Urinary bladder (tissue), 4 donors: ENCODE data around the gene TP53I3. TPM values are rescaled to one million over a fixed set of nuclear protein-coding genes. Genes with fewer than 3 reads are reported as not detected.
"Not testable (repeated sequence)": the region's sequence is repeated elsewhere in the genome, so short reads cannot be mapped to it uniquely, and the experiment has no call there.

Experiments used
- DNase-seq: peaks from one replicate; pipeline ENCODE4 v3.0.0-alpha.2; 2015; ENCODE audit errors: extremely low spot score
- H3K27ac ChIP-seq: one replicate; pipeline ENCODE4 v1.5.1; 2013; ENCODE audit warnings: low read depth, mild to moderate bottlenecking, moderate library complexity
- H3K36me3 ChIP-seq: one replicate; pipeline ENCODE4 v1.6.1; 2013; ENCODE audit warnings: mild to moderate bottlenecking, moderate library complexity; ENCODE audit not compliant: insufficient read depth
- H3K4me1 ChIP-seq: one replicate; pipeline ENCODE4 v1.6.1; 2013; ENCODE audit warnings: mild to moderate bottlenecking, moderate library complexity; ENCODE audit not compliant: insufficient read depth
- H3K4me3 ChIP-seq: one replicate; pipeline ENCODE4 v1.5.1; 2013; ENCODE audit warnings: low read depth, low read length
- WGBS: extraction: QIAGEN DNeasy Blood & Tissue Kit; methylation state at CpG from one replicate; pipeline ENCODE4 v1.1.7; 2013; 5-methylcytosine and 5-hydroxymethylcytosine counted together
- polyA plus RNA-seq: library from polyadenylated mRNA; stranded (reverse); fragments of 200-250 nt; gene quantifications from one replicate; pipeline ENCODE4 v1.2.3, GENCODE V29; 2013
- total RNA-seq: library from RNA; depleted of rRNA; stranded (reverse); fragments of >200 nt; gene quantifications from one replicate; pipeline ENCODE4 v1.2.3, GENCODE V29; 2014
- donor health status: healthy with polysubstance abuse.
- donor health status: healthy.

Gene TP53I3
- total and polyA plus RNA-seq, 2 donors = 16.9 to 28.6 TPM

GRCh38 chr2:24109431-24109830, 24.8 kb upstream of the TP53I3 start:
- not testable (repeated sequence) for H3K36me3 ChIP-seq, H3K4me1 ChIP-seq, DNase-seq, H3K4me3 ChIP-seq, H3K27ac ChIP-seq
- WGBS = 96% methylated on average over 1 of the region's 1 CpG

DNA sequence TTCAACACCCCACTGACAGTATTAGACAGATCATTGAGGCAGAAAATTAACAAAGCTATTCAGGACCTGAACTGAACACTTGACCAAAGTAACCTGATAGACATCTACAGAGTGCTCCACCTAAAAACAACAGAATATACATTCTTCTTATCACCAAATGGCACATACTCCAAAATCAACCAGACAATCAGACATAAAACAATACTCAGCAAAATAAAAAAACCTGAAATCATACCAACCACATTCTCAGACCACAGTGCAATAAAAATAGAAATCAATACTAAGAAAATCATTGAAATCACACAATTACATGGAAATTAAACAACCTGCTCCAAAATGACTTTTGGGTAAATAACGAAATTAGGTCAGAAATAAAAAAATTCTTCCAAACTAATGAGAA, 22.7 kb upstream of the TP53I3 start:
- DNase-seq = no peak
- H3K36me3 ChIP-seq = no peaks in the 10 kb centered on the region
- H3K4me3 ChIP-seq = no peak overlapping the region
- no peak overlapping the region for H3K27ac ChIP-seq
- H3K4me1 ChIP-seq = no peaks in the 10 kb centered on the region
- 57% methylated on average over 1 of the region's 1 CpG for WGBS

- Histone ChIP-seq H3K4me3 (no peak overlapping the region), H3K4me1 (no peaks in the 10 kb centered on the region), H3K36me3 (no peaks in the 10 kb centered on the region), H3K27ac (no peak overlapping the region)
- DNase-seq = no peak
Observed at GRCh38 chr2:24106786-24107185, 22.2 kb upstream of the TP53I3 start.

GRCh38 chr2:24105816-24106215, 21.2 kb upstream of the TP53I3 start:
- no peaks in the 10 kb centered on the region for H3K36me3 ChIP-seq
- H3K4me3 ChIP-seq = no peak overlapping the region
- WGBS = 48% methylated on average over 2 of the region's 2 CpGs
- H3K27ac ChIP-seq = no peak overlapping the region
- no peaks in the 10 kb centered on the region for H3K4me1 ChIP-seq
- DNase-seq = no peak

DNA sequence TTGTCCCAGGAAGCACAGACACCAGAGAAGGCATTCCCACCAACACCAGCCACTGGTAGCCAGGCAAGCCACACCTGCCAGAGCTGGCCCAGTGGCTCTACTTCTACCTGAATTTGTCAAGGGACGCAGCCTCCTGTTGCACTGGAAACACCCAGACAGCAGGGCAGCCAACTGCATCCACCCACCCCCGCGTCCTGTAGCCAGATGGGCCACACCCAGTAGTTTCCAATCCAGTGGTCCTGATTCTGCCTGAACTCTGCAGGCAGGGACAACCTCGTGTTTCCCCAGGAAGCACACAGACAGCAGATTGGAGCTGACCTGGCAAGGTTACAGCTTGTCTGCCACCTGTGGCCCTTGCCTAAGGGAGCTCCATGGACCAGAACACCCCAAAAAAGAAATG, 20.3 kb upstream of the TP53I3 start:
- Histone ChIP-seq H3K36me3 (no peaks in the 10 kb centered on the region), H3K27ac (no peak overlapping the region), H3K4me1 (no peaks in the 10 kb centered on the region), H3K4me3 (no peak overlapping the region)
- 66% methylated on average over 4 of the region's 4 CpGs for WGBS
- no peak for DNase-seq

- Histone ChIP-seq H3K27ac (no peak overlapping the region), H3K4me1 (no peaks in the 10 kb centered on the region), H3K36me3 (no peaks in the 10 kb centered on the region), H3K4me3 (no peak overlapping the region)
- WGBS = 94% methylated on average over 8 of the region's 8 CpGs
- no peak for DNase-seq
Observed at GRCh38 chr2:24104110-24104650, 19.5 kb upstream of the TP53I3 start.

- Histone ChIP-seq H3K36me3 (no peaks in the 10 kb centered on the region), H3K4me1 (no peaks in the 10 kb centered on the region)
- 82% methylated on average over 1 of the region's 1 CpG for WGBS
Observed at GRCh38 chr2:24102677-24103076, 18.0 kb upstream of the TP53I3 start.

DNA sequence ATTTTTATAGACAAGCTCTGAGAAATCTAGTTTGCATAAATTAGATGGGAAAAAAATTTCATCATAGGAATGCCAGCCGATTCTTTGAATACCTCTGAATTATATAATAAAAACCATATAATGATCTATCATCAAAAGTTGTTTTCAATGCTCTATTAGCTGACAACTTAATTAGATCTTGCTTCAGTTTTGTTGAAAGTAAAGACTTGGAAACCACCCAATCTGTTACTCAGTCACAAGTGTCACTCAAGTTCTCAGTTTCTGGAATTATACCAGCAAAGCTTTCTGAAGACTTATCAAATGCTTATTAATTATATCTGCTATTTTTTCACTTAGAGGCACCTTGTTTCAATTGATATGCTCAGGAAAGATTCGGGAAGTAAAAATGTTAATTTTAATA, 17.4 kb upstream of the TP53I3 start:
- no peak overlapping the region for H3K27ac ChIP-seq
- 73% methylated on average over 2 of the region's 2 CpGs for WGBS
- H3K4me1 ChIP-seq = no peaks in the 10 kb centered on the region
- H3K4me3 ChIP-seq = no peak overlapping the region
- no peak for DNase-seq
- no peaks in the 10 kb centered on the region for H3K36me3 ChIP-seq

More at GRCh38 chr2:24102677-24103076, 18.0 kb upstream of the TP53I3 start:
- Histone ChIP-seq H3K27ac (no peak overlapping the region), H3K4me3 (no peak overlapping the region)
- DNase-seq = no peak

- not testable (repeated sequence) for H3K27ac ChIP-seq, H3K4me3 ChIP-seq, H3K36me3 ChIP-seq, DNase-seq, H3K4me1 ChIP-seq
- 93% methylated on average over 2 of the region's 2 CpGs for WGBS
Observed at GRCh38 chr2:24100732-24101131, 16.1 kb upstream of the TP53I3 start.

DNA sequence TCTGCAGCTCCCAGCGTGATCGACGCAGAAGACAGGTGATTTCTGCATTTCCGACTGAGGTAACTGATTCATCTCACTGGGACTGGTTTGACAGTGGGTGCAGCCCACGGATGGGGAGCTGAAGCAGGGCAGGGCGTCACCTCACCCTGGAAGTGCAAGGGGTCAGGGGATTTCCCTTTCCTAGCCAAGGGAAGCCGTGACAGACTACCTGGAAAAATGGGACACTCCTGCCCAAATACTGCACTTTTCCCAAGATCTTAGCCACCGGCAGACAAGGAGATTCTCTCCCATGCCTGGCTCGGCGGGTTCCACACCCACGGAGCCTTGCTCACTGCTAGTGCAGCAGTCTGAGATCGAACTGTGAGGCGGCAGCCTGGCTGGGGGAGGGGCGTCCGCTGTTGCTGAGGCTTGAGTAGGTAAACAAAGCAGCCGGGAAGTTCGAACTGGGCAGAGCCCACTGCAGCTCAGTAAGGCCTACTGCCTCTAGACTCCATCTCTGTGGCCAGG, 10.6 kb upstream of the TP53I3 start:
- 67% methylated on average over 17 of the region's 17 CpGs for WGBS
- H3K4me3 ChIP-seq, H3K4me1 ChIP-seq: not testable (repeated sequence)

DNA sequence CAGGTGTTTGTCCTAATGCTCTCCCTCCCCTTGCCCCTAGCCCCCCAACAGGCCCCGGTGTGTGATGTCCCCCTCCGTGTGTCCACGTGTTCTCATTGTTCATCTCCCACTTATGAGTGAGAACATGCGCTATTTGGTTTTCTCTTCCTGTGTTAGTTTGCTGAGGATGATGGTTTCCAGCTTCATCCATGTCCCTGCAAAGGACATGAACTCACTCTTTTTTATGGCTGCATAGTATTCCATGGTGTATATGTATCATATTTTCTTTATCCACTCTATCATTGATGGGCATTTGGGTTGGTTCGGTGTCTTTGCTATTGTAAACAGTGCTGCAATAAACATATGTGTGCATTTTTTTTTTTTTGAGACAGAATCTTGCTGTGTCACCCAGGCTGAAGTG, 8.6 kb upstream of the TP53I3 start:
- DNase-seq, H3K4me3 ChIP-seq, H3K36me3 ChIP-seq, H3K4me1 ChIP-seq, H3K27ac ChIP-seq: not testable (repeated sequence)
- WGBS = over 99% methylated on average over 5 of the region's 5 CpGs

More for the DNA sequence above, 10.6 kb upstream of the TP53I3 start:
- H3K36me3 ChIP-seq, H3K27ac ChIP-seq, DNase-seq: not testable (repeated sequence)

DNA sequence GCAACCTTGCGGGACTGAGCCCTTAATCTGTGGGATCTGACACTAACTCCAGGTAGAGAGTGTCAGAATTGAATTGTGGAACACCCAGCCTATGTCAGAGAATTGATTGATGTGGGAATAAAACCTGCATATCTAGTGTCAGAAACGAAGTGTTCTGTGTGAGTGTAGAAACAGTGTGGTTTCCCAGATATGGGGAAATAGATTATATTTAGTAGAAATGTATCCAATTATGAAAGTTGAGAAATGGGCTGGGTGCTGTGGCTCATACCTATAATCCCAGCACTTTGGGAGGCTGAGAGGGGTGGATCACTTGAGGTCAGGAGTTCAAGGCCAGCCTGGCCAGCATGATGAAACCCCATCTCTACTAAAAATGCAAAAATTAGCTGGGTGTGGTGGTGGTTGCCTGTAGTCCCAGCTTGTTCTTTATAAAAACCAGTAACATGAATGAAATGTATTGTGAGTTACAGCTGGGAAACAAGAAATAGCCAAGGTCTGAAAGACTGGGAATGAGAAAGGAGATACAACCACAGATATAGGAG, 4.3 kb upstream of the TP53I3 start:
- no peaks in the 10 kb centered on the region for H3K4me1 ChIP-seq
- no peak overlapping the region for H3K4me3 ChIP-seq
- no peaks in the 10 kb centered on the region for H3K36me3 ChIP-seq
- no peak for DNase-seq
- WGBS = 69% methylated on average over 2 of the region's 2 CpGs
- H3K27ac ChIP-seq = no peak overlapping the region

DNA sequence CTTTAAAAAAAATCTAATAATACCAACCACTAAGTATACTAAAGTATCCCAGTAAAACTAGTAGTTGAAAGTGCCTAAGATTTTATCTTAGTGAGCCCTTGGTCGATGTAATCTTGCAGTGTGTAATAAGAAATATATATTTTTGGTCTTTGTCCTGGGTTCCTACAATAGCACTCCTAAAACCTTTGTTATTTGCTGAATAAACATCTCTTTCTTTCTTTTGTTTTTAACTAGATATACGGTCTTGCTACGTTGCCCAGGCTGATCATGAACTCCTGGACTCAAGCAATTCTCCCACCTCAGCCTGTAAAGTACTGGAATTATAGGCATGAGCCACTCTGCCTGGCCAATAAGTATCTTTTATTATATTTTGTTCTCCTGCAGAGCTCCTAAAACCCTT, 2.4 kb upstream of the TP53I3 start:
- no peak for DNase-seq
- WGBS = 79% methylated on average over 3 of the region's 3 CpGs
- no peak overlapping the region for H3K27ac ChIP-seq

DNA sequence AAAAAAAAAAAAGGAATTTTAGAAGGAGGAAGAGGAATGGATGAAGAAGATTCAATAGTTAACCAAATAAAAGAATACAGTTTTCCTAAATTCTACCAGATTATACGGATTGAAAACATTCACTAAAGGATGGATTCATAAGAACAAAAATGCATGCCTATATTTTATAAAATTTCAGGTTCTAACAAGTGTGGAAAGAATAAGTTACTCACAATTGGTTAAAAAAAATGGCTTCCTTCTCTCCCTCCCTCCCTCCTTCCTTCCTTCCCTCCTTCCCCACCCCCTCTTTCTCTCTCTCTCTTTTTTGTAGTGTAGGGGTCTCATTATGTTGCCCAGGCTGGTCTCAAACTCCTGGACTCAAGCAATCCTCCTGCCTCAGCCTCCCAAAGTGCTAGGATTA, 1.6 kb upstream of the TP53I3 start:
- DNase-seq = no peak
- Histone ChIP-seq H3K4me3 (no peak overlapping the region), H3K36me3 (no peaks in the 10 kb centered on the region), H3K27ac (no peak overlapping the region), H3K4me1 (no peaks in the 10 kb centered on the region)
- WGBS = 98% methylated on average over 1 of the region's 1 CpG

More for the DNA sequence above, 2.4 kb upstream of the TP53I3 start:
- Histone ChIP-seq H3K4me1 (no peaks in the 10 kb centered on the region), H3K36me3 (no peaks in the 10 kb centered on the region), H3K4me3 (no peak overlapping the region)

- H3K36me3 ChIP-seq = no peaks in the 10 kb centered on the region
- H3K4me1 ChIP-seq = no peaks in the 10 kb centered on the region
- 10% methylated on average over 11 of the region's 11 CpGs for WGBS
- peak overlapping the region; percentile 76 for H3K27ac ChIP-seq
- peak overlapping the region; percentile 33 for H3K4me3 ChIP-seq
- DNase-seq = no peak
Observed at GRCh38 chr2:24085200-24085489, 511 bp upstream of the TP53I3 start.
